ENCODE results near the gene TTLL11. TPM values are rescaled to one million over a fixed set of nuclear protein-coding genes. Genes with fewer than 3 reads are reported as not detected.
A peak's percentile ranks its signal among the peaks of the same experiment; 100 is the strongest.

The TTLL11 gene
- total RNA-seq, 2 donors from 2014 or later = 0.39 to 2.1 TPM

DNA sequence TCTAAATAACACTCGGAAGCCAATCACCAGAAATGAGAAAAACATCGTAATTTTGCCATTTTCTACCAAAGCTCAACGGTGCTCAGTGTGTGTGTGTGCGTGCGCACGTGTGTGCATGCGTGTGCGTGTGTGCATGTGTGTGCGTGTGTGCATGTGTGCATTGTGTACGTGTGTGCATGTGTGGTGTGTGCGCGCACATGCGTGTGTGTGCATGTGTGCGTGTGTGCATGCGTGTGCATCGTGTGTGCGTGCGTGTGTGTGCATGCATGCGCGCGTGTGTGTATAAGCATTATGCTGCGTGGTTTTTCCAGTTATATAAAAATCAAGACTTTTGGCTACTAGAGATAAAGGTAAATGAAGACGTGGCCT lies 276.7 kb downstream of the TTLL11 start:
- DNase-seq (ENCODE audit: low spot score in 2 of 2) (no peak), ATAC-seq (no peak)
- H3K27ac Mint-ChIP-seq = no peak overlapping the region
- H3K9me3 Mint-ChIP-seq = no peaks in the 10 kb centered on the region
- H3K36me3 Mint-ChIP-seq = no peaks in the 10 kb centered on the region

DNA sequence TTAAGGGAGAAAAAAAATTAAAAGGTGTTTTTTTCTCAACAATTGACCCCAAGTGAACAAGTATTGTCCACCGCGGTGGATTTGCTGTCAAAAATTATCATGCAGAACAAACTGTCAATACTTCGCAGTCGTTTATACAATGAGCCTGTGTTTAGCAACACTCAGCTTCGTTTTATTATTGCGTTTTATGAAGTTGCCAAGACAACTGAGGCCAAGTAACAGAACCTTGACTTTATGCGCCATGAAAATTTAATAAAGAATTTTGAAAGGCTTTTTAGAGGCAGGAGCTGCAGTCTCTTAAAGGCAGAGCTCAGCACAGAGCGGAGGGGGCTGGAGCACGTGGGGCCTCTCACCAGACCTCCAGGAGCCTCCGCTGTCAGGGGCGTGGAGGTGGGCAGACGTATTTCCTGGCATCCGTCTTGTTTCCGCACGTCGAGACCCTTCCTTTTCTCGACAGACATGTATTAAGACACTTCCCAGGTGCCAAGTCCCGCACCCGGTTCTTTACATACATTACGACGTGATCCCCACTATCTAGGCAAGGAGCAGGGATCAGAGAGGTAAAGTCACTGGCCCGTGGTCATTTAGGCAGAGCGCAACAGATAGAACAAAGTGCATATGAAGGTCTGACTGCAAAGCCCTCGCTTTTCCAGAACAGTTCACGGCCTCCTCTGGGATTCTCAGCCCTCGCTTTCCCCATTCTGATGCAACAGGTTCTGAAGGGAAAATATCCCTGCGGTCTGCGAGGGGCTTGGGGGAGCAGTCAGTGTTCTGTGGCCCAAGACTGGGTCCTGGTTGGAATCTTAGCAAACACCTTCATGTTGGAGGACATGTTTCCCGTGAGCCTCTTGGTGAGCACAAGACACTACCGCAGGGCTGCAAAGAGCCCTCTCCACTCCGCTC lies 277.3 kb downstream of the TTLL11 start:
- H3K36me3 Mint-ChIP-seq = no peaks in the 10 kb centered on the region
- no peaks in the 10 kb centered on the region for H3K9me3 Mint-ChIP-seq
- ATAC-seq = no peak
- peak overlapping the region in 1 of 2 donors; percentile 37 for H3K27ac Mint-ChIP-seq
- no peak for DNase-seq (ENCODE audit: low spot score in 2 of 2)

DNA sequence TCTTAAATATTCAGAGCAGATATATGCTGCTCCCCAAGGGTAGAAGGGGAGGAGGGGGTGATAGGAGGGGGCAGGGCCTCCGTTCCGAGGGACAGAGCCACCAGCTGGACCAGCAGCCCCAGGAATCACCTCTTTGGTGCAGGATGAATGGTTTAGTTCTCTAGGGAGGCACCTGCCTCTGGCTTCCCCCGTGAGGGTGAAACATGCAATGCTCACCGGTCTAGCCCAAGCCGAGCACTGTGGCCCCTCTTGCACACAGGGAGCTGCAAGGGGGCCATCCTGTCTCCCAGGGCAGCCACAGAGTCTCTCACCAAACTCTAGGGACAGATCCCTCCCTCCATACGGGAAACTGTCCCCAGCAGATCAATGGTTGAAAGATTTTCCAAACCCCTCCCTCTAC lies 278.0 kb downstream of the TTLL11 start:
- Mint-ChIP-seq H3K36me3 (no peaks in the 10 kb centered on the region), H3K9me3 (no peaks in the 10 kb centered on the region), H3K27ac (peak overlapping the region in 1 of 2 donors; percentile 37)
- DNase-seq (ENCODE audit: low spot score in 2 of 2) (no peak), ATAC-seq (no peak)

DNA sequence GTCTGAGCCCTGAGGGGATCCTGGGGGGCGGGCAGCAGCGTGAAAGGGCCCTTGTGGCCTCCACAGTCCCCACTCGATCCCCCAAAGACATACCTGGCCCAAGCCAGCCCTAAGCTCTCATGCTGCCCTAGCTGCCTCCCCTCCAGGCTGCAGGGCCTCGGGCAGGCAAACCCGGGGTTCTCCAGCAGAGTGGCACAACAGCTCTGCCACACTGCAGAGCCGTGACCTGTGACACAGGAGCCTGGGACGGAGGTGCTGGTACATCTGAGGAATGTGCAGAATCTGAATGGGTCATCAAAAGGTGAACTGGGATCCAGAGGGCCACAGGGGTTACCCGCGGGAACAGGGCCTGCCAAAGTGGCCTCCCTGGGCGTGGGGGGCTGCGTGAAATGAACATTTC lies 278.5 kb downstream of the TTLL11 start:
- Mint-ChIP-seq H3K27ac (no peak overlapping the region), H3K9me3 (no peaks in the 10 kb centered on the region), H3K36me3 (no peaks in the 10 kb centered on the region)
- ATAC-seq = no peak
- no peak for DNase-seq (ENCODE audit: low spot score in 2 of 2)

DNA sequence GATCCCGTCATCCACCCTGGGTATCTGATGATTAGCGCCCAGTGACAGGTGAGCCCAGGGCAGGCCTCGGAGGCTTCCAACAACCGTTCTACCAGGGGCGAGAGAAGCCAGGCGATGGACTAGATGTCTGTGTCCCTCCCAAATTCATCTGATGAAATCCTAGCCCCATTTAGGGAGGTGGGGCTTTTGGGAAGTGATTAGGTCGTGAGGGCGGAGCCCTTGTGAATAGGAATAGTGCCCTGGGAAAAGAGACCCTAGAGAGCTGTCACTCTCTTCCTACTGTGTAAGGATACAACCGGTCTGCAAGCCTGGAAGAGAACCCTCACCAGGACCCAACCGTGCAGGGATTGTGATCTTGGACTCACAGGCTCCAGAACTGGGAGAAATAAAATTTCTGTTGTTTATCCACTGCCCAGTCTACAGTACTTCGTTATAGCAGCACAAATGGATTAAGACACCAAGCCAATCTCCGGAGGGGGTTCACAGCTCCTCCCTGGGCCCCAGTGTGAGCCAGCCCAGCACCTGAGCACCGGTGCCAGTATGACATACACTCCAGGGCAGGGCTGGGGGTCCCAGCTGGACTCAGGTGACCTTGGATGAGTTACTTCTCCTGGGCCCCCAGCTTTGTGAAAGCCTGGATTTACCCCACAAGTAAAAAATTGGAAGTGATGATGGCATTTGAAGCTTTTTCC lies 279.4 kb downstream of the TTLL11 start:
- H3K27ac Mint-ChIP-seq = no peak overlapping the region
- no peaks in the 10 kb centered on the region for H3K9me3 Mint-ChIP-seq
- ATAC-seq (no peak), DNase-seq (ENCODE audit: low spot score in 2 of 2) (no peak)
- H3K36me3 Mint-ChIP-seq = no peaks in the 10 kb centered on the region

DNA sequence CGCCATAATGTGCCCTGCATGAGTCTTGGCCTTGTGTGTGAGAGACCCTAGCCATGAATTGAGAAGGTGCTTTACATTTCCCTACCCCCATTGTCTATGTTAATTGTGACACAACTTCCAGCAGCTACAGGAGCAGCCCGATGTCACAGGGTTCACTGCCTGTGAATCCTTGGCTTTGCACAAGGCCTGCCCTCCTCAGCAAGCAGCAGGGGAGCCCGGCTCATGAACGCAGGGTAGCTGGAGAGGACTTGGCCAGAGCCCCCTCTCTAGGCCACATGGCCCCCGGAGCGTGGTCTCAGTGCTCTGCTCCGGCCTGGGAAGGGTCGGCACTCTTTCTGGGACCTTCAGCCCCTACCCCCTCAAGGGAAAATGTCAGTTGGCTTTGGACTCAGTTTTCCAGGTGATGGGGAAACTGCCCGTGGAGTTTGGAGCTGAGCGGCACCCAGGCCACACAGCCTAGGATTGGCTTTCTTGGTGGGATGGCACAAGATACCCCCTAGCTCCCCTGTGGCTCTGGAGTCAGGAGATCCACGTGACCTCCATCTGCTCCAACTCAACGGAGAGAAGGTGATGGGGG lies 280.9 kb downstream of the TTLL11 start:
- H3K9me3 Mint-ChIP-seq = no peaks in the 10 kb centered on the region
- H3K27ac Mint-ChIP-seq = no peak overlapping the region
- H3K36me3 Mint-ChIP-seq = no peaks in the 10 kb centered on the region
- DNase-seq (ENCODE audit: low spot score in 2 of 2) (no peak), ATAC-seq (no peak)

DNA sequence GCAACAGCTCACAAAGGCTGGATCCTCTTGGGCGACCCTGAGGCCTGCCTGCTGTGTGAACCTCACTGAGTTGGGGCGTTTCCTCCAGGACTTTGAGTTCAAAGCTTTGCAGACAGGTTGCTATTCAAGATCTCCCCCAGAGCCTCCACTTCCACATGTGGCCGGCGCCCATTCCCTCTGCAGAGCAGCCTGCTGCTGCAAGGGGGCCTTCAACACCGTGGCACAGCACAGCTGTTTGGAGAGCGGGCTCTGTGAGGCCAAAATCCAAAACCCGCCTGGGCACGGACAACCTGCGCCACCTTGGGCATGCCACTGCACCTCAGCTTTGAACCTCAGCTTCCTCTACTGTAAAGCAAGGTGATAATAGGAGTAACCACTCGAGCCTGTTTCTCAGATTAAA lies 281.4 kb downstream of the TTLL11 start:
- no peak for DNase-seq (ENCODE audit: low spot score in 2 of 2)
- Mint-ChIP-seq H3K36me3 (no peaks in the 10 kb centered on the region), H3K9me3 (no peaks in the 10 kb centered on the region), H3K27ac (no peak overlapping the region)
- ATAC-seq = no peak

DNA sequence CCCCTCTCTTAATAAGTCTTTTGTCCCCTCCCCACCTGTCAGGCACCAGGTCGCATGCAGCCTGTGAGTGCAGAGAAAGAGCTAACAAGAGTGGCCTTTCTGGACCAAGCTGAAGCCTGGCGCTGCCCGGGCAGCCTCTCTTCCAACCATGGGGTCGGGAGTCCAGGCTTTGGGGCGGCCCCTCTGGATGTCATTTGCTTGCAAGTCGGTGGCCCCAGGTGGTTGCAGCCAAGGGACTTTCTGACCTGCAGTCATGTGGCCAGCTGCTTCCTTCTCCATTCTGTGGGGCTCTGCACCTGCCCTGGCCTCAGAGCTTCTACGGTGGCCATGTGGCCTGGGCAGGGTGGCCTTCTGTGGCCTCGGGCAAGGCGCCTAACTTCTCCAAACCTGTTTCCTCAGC lies 282.0 kb downstream of the TTLL11 start:
- no peaks in the 10 kb centered on the region for H3K9me3 Mint-ChIP-seq
- ATAC-seq (no peak), DNase-seq (ENCODE audit: low spot score in 2 of 2) (no peak)
- H3K27ac Mint-ChIP-seq = no peak overlapping the region
- H3K36me3 Mint-ChIP-seq = no peaks in the 10 kb centered on the region

DNA sequence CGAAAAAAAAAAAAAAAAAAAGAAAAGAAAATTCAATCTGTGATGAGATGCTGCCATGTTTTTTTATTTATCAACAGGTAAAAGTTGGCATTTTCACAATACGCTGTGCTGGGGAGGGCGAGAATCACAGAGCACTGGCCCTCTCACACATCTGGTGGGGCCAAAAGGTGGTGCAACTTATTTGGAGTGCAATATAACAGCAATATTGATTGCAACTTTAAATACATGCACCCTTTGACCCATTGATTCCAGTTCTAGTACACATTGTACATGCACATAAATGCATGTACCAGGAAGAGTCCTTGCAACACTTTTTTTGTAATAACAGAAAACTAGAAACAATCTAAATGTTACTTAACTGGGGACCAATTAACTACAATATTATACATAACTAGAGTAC lies 282.6 kb downstream of the TTLL11 start:
- no peak overlapping the region for H3K27ac Mint-ChIP-seq
- no peaks in the 10 kb centered on the region for H3K9me3 Mint-ChIP-seq
- no peaks in the 10 kb centered on the region for H3K36me3 Mint-ChIP-seq
- DNase-seq (ENCODE audit: low spot score in 2 of 2) (no peak), ATAC-seq (no peak)

DNA sequence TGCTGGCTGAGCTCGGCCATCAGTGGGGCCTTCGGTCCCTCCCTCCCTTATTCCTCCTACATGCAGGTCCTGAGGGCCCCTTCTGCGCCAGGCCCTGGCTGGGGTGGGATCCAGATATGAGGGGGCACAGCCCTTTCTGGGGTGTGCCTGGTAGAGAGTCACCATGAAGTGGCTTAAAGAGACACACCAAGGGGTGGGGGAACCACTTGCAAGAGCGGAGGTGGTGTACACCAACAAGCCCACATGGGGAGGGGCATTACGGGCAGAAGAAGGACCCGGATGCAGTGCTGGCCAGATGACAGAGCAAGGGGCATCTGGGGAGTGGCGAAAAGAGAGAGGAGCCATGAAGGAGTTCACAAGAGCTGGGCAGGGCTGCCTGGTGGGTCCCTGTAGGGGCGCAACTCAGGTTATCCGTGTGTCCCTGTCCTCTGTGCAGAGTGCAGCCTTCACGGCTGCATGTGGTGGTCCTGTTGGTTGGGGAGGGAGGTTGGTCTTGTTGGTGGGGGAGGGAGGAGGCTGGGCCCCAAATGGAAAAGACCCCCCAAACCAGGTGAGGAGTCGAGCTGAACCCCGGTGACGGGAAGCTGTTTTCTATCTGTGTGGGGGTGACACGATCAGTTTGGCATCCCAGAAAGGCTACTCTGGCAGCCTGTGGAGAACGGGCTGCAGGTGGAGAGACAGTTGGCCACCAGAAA lies 283.6 kb downstream of the TTLL11 start:
- H3K36me3 Mint-ChIP-seq = peaks cover 0 to 6% of the 10 kb centered on the region in 2 donors
- ATAC-seq (no peak), DNase-seq (ENCODE audit: low spot score in 2 of 2) (no peak)
- peaks cover 6% of the 10 kb centered on the region in 2 donors for H3K9me3 Mint-ChIP-seq
- no peak overlapping the region for H3K27ac Mint-ChIP-seq

DNA sequence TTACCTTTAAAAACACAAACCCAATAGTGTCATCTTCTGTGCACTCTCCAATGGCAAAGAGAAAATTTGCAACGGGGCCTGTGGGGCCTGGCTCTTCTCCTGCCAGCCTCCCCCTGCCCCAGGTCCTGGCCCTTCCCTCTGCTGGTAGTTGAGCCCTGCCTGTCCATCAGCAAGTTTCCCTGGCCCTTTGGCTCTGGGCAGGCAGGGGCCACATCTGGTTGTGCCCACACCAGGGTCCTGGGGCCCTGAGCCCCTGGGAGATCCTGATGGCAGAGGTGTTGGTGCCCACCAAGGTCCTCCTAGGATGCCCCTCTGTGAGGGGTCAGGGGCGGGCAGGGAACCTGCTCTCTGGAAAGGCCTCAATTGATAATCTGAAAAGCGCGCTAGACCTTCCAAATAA lies 284.3 kb downstream of the TTLL11 start:
- DNase-seq (ENCODE audit: low spot score in 2 of 2) (no peak), ATAC-seq (no peak)
- peaks cover 0 to 10% of the 10 kb centered on the region in 2 donors for H3K36me3 Mint-ChIP-seq
- no peak overlapping the region for H3K27ac Mint-ChIP-seq
- peaks cover 11 to 12% of the 10 kb centered on the region in 2 donors for H3K9me3 Mint-ChIP-seq

DNA sequence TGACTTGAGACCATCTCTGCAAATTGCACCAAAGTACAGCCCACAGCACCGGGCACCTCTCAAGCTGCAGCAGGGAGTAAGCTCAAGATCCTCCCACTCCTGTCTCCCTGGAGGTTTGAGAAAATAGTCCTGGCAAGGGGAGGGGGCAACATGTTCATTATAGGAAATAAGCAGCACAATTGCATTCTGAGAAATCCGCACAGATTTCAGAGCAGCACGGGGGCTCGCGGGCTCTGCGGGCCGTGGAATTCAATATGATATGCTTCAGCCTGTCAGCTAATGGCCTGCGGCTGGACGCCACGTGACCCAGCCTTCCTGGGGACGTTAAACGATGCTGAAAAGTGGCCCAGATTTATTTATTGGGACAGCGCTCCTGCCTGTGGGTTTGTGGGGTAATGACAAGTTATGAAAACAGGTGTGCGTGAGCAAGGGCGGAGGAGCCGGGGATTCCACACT lies 285.3 kb downstream of the TTLL11 start:
- H3K36me3 Mint-ChIP-seq = peaks cover 0 to 10% of the 10 kb centered on the region in 2 donors
- ATAC-seq = no peak
- H3K27ac Mint-ChIP-seq = no peak overlapping the region
- H3K9me3 Mint-ChIP-seq = peaks cover 11 to 12% of the 10 kb centered on the region in 2 donors
- no peak for DNase-seq (ENCODE audit: low spot score in 2 of 2)

DNA sequence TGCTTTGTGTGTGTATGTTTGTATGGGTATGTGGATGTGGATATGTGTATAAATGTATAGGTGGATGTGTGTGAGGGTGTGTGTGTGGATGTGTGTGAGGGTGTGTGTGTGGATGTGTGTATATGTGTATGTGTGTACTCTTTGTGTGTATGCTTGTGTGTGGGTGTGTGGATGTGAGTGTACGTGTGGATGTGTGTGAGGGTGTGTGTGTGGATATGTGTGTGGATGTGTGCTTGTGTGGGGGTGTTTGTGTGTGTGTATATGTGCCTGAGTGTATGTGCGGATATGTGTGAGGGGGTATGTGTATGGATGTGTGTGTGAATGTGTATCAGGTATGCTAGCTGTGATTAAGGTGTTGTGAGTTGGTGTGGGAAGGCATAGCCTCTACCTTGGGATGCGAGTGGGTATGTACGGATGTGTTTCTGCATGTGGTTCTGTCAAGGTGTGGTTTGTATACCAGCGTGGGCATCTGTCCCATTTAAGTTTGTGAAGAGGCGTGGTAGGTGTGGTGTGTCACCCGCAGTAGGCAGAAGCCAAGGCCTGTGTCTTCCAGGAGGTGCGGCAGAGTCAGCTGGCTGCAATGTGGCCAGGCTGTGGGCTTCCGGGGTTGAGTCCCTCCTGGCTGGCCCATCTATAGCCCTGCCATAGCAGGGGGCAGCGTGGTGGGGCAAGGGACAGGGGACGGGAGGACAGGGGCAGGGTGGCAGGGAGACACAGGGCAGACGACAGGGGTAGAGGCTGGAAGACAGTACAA lies 285.9 kb downstream of the TTLL11 start:
- Mint-ChIP-seq H3K27ac (no peak overlapping the region), H3K9me3 (peaks cover 11 to 12% of the 10 kb centered on the region in 2 donors), H3K36me3 (peaks cover 0 to 10% of the 10 kb centered on the region in 2 donors)
- ATAC-seq (no peak), DNase-seq (ENCODE audit: low spot score in 2 of 2) (no peak)

DNA sequence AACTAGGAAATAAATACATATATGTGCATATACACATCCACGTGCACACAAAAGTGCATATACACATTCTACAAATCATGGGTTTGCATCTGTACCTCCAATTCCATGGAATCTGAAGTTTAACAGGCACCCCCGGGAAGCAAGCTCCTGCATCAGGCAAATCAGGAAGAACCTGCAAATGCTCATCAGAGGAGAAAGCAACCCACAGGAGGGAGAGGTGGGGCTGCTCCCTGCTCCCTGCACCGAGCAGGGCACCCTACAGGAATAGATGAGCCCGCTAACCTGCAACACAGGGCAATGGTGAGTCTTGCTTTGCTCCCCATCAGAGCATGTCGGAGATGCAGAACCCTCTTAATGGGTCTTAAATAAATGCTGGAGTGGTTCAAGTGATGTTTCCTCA lies 290.4 kb downstream of the TTLL11 start:
- peaks cover 0 to 10% of the 10 kb centered on the region in 2 donors for H3K36me3 Mint-ChIP-seq
- H3K27ac Mint-ChIP-seq = no peak overlapping the region
- ATAC-seq (no peak), DNase-seq (ENCODE audit: low spot score in 2 of 2) (no peak)
- peaks cover 11 to 12% of the 10 kb centered on the region in 2 donors for H3K9me3 Mint-ChIP-seq

DNA sequence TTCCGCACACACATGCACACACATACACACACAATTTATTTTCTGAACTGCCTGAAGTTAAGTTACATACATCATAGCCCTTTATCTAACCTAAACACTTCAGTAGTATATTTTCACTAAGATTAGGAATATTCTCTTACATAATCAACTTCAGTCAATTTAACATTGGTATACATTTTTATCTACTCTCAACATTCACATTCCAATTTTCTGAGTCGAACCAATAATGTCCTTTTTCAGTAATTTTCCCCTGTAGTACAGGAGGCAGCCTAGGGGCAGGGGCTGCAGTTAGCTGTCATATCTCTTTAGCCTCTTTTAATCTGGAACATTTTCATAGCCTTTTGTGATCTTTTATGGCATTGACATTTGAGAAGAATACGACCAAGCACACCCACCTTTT lies 291.5 kb downstream of the TTLL11 start:
- DNase-seq (ENCODE audit: low spot score in 2 of 2) = no peak
- Mint-ChIP-seq H3K27ac (no peak overlapping the region), H3K9me3 (peaks cover 11 to 12% of the 10 kb centered on the region in 2 donors), H3K36me3 (peaks cover 0 to 10% of the 10 kb centered on the region in 2 donors)
- ATAC-seq = no peak

DNA sequence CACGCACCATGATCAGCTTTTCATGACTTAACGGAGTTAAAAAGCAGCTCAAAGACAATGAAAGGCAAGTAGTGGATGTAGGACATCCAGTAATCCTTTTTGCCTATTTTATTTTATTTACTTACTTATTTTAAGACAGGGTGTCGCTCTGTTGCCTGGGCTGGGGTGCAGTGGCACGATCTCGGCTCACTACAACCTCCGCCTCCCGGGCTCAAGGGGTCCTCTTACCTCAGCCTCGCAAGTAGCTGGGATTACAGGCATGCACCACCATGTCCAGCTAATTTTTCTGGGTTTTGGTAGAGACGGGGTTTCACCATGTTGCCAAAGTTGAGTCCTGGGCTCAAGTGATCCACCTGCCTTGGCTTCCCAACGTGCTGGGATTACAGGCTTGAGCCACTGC lies 292.7 kb downstream of the TTLL11 start:
- DNase-seq (ENCODE audit: low spot score in 2 of 2) (no peak), ATAC-seq (no peak)
- Mint-ChIP-seq H3K9me3 (peaks cover 11 to 12% of the 10 kb centered on the region in 2 donors), H3K27ac (no peak overlapping the region), H3K36me3 (peaks cover 0 to 10% of the 10 kb centered on the region in 2 donors)
